GM10266 (cell line): ENCODE measurements around the gene RAB40C.

ENCODE experiments used
- DNase-seq: peaks from one replicate; pipeline ENCODE4 v3.0.0; 2012; ENCODE audit errors: extremely low spot score
- CTCF ChIP-seq: IDR thresholded peaks from 2 replicates; pipeline ENCODE4 v1.5.1; 2012; ENCODE audit warnings: mild to moderate bottlenecking, low read depth; ENCODE audit not compliant: control insufficient read depth, insufficient read depth; ENCODE audit errors: missing control alignments

Gene RAB40C

GRCh38 chr16:671353-672131 is 81.7 kb downstream of the RAB40C start:
- DNase-seq, result no peak

GRCh38 chr16:672371-672770 is 82.5 kb downstream of the RAB40C start:
- no peak for DNase-seq
- no peak for TF ChIP-seq CTCF

More at GRCh38 chr16:671353-672131, 81.7 kb downstream of the RAB40C start:
- no peak for TF ChIP-seq CTCF

GRCh38 chr16:672851-673250 is 83.0 kb downstream of the RAB40C start:
- TF ChIP-seq CTCF, result no peak
- no peak for DNase-seq

GRCh38 chr16:673399-673991 is 83.6 kb downstream of the RAB40C start:
- TF ChIP-seq CTCF, result no peak
- no peak for DNase-seq

- TF ChIP-seq CTCF, result no peak
- no peak for DNase-seq
These were observed 84.5 kb downstream of the RAB40C start for GRCh38 chr16:674214-674881.

GRCh38 chr16:674968-675883 is 85.4 kb downstream of the RAB40C start, which contains the start of gene RHBDL1:
RHBDL1 (plus strand) TSS chr16:675671; CDS start chr16:675791, 120 bp downstream.
- DNase-seq, result no peak
- TF ChIP-seq CTCF, result no peak
